Measurements from ENCODE around the gene URB1.
"Not testable (repeated sequence)": the region's sequence is repeated elsewhere in the genome, so short reads cannot be mapped to it uniquely, and the experiment has no call there.

URB1 gene

GRCh38 chr21:32279377-32279680 is 113.5 kb downstream of the URB1 start:
- DNase-seq = no peak

DNA sequence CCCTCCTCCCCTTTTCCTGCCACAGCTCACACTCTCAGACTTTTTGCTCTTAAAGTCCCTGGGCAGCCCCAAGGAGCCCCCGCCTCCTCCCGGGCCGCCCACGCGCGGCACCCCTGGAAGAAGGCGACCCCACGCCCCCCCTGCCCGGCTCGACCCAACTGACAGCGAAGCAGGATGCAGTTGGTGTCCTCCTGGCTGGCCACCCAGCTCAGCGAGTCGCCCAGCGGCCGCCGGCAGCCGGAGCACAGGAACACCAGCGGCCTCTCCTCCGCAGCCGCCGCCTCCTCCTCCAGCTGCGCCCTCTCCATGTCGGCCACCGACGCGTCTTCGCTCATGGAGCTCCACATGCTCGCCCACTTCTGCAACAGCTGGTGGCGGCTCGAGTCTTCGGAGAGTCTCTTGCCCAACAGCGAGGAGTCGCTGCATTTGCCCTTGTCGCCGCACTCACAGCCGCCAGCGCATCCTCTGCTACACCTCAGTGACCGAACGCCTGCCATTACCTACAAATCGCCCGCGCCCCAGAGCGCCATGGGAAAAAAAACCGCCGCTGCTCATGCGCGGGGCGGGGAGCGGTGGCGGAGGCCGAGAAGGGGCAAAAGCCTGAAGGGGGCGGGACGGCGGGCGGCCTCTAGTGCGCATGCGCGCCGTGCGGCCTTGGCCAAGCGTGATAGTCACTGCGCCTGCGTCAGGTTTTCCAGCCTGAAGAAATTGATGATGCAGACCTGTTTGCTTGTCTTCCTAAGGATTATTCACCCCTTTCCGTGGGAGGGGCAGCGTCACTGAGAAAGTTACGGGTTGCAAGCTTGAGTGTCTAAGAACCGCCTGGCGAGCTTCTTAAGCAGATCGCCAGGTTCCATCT is 114.1 kb downstream of the URB1 start, which contains the start of gene MIS18A:
Gene MIS18A (minus strand): TSS at position 532 of the 859 bp plus-strand sequence. CDS start 35 bp downstream, at position 497.
- DNase-seq = peak; percentile 58

DNA sequence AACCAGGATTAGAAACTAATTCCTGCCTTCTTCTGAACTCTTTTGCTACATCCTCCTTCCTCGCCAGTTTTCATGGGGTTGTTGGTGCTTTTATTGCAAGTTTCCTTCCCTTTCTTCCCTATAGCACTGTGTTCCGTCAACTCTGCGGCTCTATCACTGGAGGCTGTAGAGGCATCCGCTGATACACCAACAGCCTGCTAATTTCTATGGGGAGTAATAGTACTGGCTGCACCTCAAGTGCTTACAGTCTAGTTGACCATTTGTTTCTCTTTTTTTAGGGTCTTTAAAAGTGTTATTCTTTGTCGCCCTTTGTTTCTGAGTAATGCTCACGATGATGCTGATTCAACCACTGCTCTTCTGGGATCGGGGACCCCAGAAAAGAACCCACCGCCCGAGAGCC is 114.7 kb downstream of the URB1 start:
- no peak for DNase-seq

GRCh38 chr21:32276671-32277070 is 116.1 kb downstream of the URB1 start:
- no peak for DNase-seq

DNA sequence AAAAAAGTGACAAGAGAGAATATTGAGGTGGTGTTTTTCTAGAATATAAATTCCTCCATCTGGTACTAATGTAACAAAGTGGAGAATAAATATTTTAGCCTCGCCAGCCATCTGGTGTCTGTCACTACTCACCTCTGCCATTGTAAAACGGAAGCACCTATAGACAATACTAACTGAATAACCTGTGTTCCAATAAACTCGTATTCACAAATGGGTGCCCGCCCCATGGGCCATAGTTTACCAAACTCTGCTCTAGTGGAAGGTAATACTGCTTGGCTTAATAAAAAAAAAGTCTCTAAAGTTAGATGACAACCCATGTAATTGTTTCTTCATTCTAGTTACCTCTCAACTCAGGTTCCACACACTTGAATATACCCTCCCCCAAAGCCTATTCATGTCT is 122.1 kb downstream of the URB1 start:
- no peak for DNase-seq

DNA sequence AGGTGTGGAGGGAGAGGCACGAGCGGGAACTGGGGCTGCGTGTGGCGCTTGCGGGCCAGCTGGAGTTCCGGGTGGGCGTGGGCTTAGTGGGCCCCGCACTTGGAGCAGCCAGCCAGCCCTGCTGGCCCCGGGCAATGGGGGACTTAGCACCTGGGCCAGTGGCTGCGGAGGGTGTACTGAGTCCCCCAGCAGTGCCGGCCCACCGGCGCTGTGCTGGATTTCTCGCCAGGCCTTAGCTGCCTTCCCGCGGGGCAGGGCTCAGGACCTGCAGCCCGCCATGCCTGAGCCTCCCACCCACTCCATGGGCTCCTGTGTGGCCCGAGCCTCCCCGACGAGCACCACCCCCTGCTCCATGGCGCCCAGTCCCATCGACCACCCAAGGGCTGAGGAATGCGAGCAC is 127.5 kb downstream of the URB1 start:
- DNase-seq = not testable (repeated sequence)

GRCh38 chr21:32261929-32262328 is 130.9 kb downstream of the URB1 start:
- DNase-seq = no peak
